GM18861 (cell line): ENCODE data around the gene FGF13.

Source experiments
- ATAC-seq: cut with Tn5 transposase; IDR thresholded peaks from one replicate; pipeline ENCODE4 v1.9.1; 2021; ENCODE audit not compliant: unreplicated experiment

The FGF13 gene

GRCh38 chrX:138711399-138712347, at the start of gene FGF13:
TSS of gene FGF13 (minus strand) at chrX:138711717. CDS start at chrX:138711003, 714 bp downstream.
- ATAC-seq, result no peak

GRCh38 chrX:138759217-138759943, 47.9 kb upstream of the FGF13 start:
- ATAC-seq, result no peak

GRCh38 chrX:138756234-138756633, 44.7 kb upstream of the FGF13 start:
- no peak for ATAC-seq

GRCh38 chrX:138754861-138755260, 43.3 kb upstream of the FGF13 start:
- ATAC-seq, result no peak

GRCh38 chrX:138748480-138748879, 37.0 kb upstream of the FGF13 start:
- no peak for ATAC-seq

GRCh38 chrX:138745196-138745595, 33.7 kb upstream of the FGF13 start:
- peak; percentile 75 for ATAC-seq

GRCh38 chrX:138742217-138742616, 30.7 kb upstream of the FGF13 start:
- ATAC-seq, result no peak

GRCh38 chrX:138740341-138740740, 28.8 kb upstream of the FGF13 start:
- no peak for ATAC-seq

GRCh38 chrX:138723301-138723700, 11.8 kb upstream of the FGF13 start:
- ATAC-seq, result no peak

- ATAC-seq, result no peak
Measured at GRCh38 chrX:138719396-138719795, 7.9 kb upstream of the FGF13 start.

GRCh38 chrX:138718941-138719340, 7.4 kb upstream of the FGF13 start:
- no peak for ATAC-seq

GRCh38 chrX:138710866-138711341, 613 bp downstream of the FGF13 start:
- ATAC-seq, result no peak

- no peak for ATAC-seq
Measured at GRCh38 chrX:138709886-138710791, 1.4 kb downstream of the FGF13 start.

- ATAC-seq, result no peak
Measured at GRCh38 chrX:138708268-138708667, 3.2 kb downstream of the FGF13 start.

GRCh38 chrX:138704596-138704995, 6.9 kb downstream of the FGF13 start:
- ATAC-seq, result no peak

GRCh38 chrX:138704101-138704500, 7.4 kb downstream of the FGF13 start:
- ATAC-seq, result no peak

GRCh38 chrX:138692591-138692990, 18.9 kb downstream of the FGF13 start:
- ATAC-seq, result no peak

GRCh38 chrX:138691186-138691585, 20.3 kb downstream of the FGF13 start:
- ATAC-seq, result no peak

- no peak for ATAC-seq
Measured at GRCh38 chrX:138690591-138690990, 20.9 kb downstream of the FGF13 start.

GRCh38 chrX:138683600-138683999, 27.9 kb downstream of the FGF13 start:
- no peak for ATAC-seq

GRCh38 chrX:138669693-138670092, 41.8 kb downstream of the FGF13 start:
- no peak for ATAC-seq
